ENCODE results near the gene ZBED4.
"Not testable (repeated sequence)": the region's sequence is repeated elsewhere in the genome, so short reads cannot be mapped to it uniquely, and the experiment has no call there.

ZBED4 gene

GRCh38 chr22:49852898-49853894 lies at the start of gene ZBED4:
Gene ZBED4, plus strand, starts transcription at chr22:49853844. Its CDS starts 29,819 bp downstream, at chr22:49883663.
- DNase-seq (ENCODE audit: low read depth) = peak; percentile 99

- no peak for DNase-seq (ENCODE audit: low read depth)
Observed at GRCh38 chr22:49807129-49807528, 46.5 kb upstream of the ZBED4 start.

GRCh38 chr22:49807780-49808708 lies 45.6 kb upstream of the ZBED4 start:
- no peak for DNase-seq (ENCODE audit: low read depth)

GRCh38 chr22:49810363-49811019 lies 43.2 kb upstream of the ZBED4 start:
- DNase-seq (ENCODE audit: low read depth) = no peak

- no peak for DNase-seq (ENCODE audit: low read depth)
Observed at GRCh38 chr22:49811020-49811791, 42.4 kb upstream of the ZBED4 start.

- no peak for DNase-seq (ENCODE audit: low read depth)
Observed at GRCh38 chr22:49812838-49813237, 40.8 kb upstream of the ZBED4 start.

GRCh38 chr22:49814164-49814686 lies 39.4 kb upstream of the ZBED4 start:
- DNase-seq (ENCODE audit: low read depth) = no peak

- DNase-seq (ENCODE audit: low read depth) = no peak
Observed at GRCh38 chr22:49814856-49815255, 38.8 kb upstream of the ZBED4 start.

GRCh38 chr22:49815641-49816091 lies 38.0 kb upstream of the ZBED4 start:
- no peak for DNase-seq (ENCODE audit: low read depth)

- no peak for DNase-seq (ENCODE audit: low read depth)
Observed at GRCh38 chr22:49817359-49817758, 36.3 kb upstream of the ZBED4 start.

GRCh38 chr22:49820984-49821383 lies 32.7 kb upstream of the ZBED4 start:
- no peak for DNase-seq (ENCODE audit: low read depth)

GRCh38 chr22:49821741-49822140 lies 31.9 kb upstream of the ZBED4 start:
- not testable (repeated sequence) for DNase-seq (ENCODE audit: low read depth)

- no peak for DNase-seq (ENCODE audit: low read depth)
Observed at GRCh38 chr22:49823289-49824045, 30.2 kb upstream of the ZBED4 start.

- DNase-seq (ENCODE audit: low read depth) = no peak
Observed at GRCh38 chr22:49824185-49824925, 29.3 kb upstream of the ZBED4 start.

- no peak for DNase-seq (ENCODE audit: low read depth)
Observed at GRCh38 chr22:49824936-49825335, 28.7 kb upstream of the ZBED4 start.

GRCh38 chr22:49825436-49825835 lies 28.2 kb upstream of the ZBED4 start:
- no peak for DNase-seq (ENCODE audit: low read depth)

GRCh38 chr22:49825944-49826602 lies 27.6 kb upstream of the ZBED4 start:
- DNase-seq (ENCODE audit: low read depth) = peak; percentile 52

GRCh38 chr22:49826603-49827270 lies 26.9 kb upstream of the ZBED4 start:
- peak; percentile 16 for DNase-seq (ENCODE audit: low read depth)

All from stimulated activated CD8-positive, alpha-beta memory T cell treated with anti-CD3 and anti-CD28 coated beads, Interleukin-12 subunit alpha, Interleukin-12 subunit beta, amount 100 ng/mL, for 4 hours (primary cell).